HG03196 (cell line): Measurements from ENCODE around the gene LIPC.

ENCODE experiments used
- ATAC-seq: cut with Tn5 transposase; IDR thresholded peaks from one replicate; pipeline ENCODE4 v1.9.1; 2021; ENCODE audit not compliant: unreplicated experiment

LIPC gene

GRCh38 chr15:58405865-58406264 lies 25.9 kb upstream of the LIPC start:
- no peak for ATAC-seq

GRCh38 chr15:58406811-58407210 lies 25.0 kb upstream of the LIPC start:
- no peak for ATAC-seq

GRCh38 chr15:58407236-58407775 lies 24.5 kb upstream of the LIPC start:
- ATAC-seq: no peak

- ATAC-seq: no peak
Observed at GRCh38 chr15:58407778-58408177, 24.0 kb upstream of the LIPC start.

GRCh38 chr15:58409861-58410260 lies 21.9 kb upstream of the LIPC start:
- no peak for ATAC-seq

GRCh38 chr15:58410353-58410752 lies 21.4 kb upstream of the LIPC start:
- ATAC-seq: no peak

- ATAC-seq: no peak
Observed at GRCh38 chr15:58413253-58413652, 18.5 kb upstream of the LIPC start.

- no peak for ATAC-seq
Observed at GRCh38 chr15:58415636-58416035, 16.2 kb upstream of the LIPC start.

- no peak for ATAC-seq
Observed at GRCh38 chr15:58416963-58417362, 14.8 kb upstream of the LIPC start.

GRCh38 chr15:58418135-58418534 lies 13.7 kb upstream of the LIPC start:
- no peak for ATAC-seq

- no peak for ATAC-seq
Observed at GRCh38 chr15:58419803-58420524, 11.8 kb upstream of the LIPC start.

- peak; percentile 48 for ATAC-seq
Observed at GRCh38 chr15:58420579-58421043, 11.2 kb upstream of the LIPC start.

- ATAC-seq: no peak
Observed at GRCh38 chr15:58423205-58423604, 8.6 kb upstream of the LIPC start.

GRCh38 chr15:58423831-58424608 lies 7.8 kb upstream of the LIPC start:
- no peak for ATAC-seq

- no peak for ATAC-seq
Observed at GRCh38 chr15:58424722-58425121, 7.1 kb upstream of the LIPC start.

- ATAC-seq: no peak
Observed at GRCh38 chr15:58425185-58425584, 6.6 kb upstream of the LIPC start.

GRCh38 chr15:58425834-58426233 lies 6.0 kb upstream of the LIPC start:
- ATAC-seq: no peak

GRCh38 chr15:58426501-58426900 lies 5.3 kb upstream of the LIPC start:
- no peak for ATAC-seq

- ATAC-seq: no peak
Observed at GRCh38 chr15:58427987-58428386, 3.8 kb upstream of the LIPC start.

- ATAC-seq: no peak
Observed at GRCh38 chr15:58430224-58430787, 1.5 kb upstream of the LIPC start.

GRCh38 chr15:58432401-58432800 lies 610 bp downstream of the LIPC start:
- ATAC-seq: no peak
